GM21723 (cell line): ENCODE data around the gene SAMD11.

Experiments used
- ATAC-seq: cut with Tn5 transposase; IDR thresholded peaks from one replicate; pipeline ENCODE4 v1.9.1; 2021; ENCODE audit warnings: mild to moderate bottlenecking, moderate library complexity; ENCODE audit not compliant: unreplicated experiment

SAMD11 gene

GRCh38 chr1:961132-961669 is 37.5 kb downstream of the SAMD11 start:
- ATAC-seq = no peak

- ATAC-seq = no peak
Measured at GRCh38 chr1:962381-963300, 38.9 kb downstream of the SAMD11 start.

DNA sequence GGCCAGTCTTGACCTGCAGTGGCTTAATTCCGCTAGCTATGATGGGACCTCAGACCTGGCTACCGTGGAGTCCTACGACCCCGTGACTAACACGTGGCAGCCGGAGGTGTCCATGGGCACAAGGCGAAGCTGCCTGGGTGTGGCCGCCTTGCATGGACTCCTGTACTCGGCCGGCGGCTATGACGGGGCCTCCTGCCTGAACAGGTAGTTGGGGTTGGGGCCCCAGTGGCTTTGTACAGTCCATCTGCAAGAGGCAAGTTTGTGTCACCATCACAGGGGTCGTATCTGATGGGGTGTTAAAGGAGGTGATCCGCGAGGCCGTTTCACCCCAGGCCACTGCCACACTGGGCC is 39.6 kb downstream of the SAMD11 start:
- ATAC-seq = no peak

- no peak for ATAC-seq
Measured at GRCh38 chr1:963746-964525, 40.2 kb downstream of the SAMD11 start.

- ATAC-seq = no peak
Measured at GRCh38 chr1:964691-965525, 41.2 kb downstream of the SAMD11 start.

GRCh38 chr1:965526-966134 is 41.9 kb downstream of the SAMD11 start:
- no peak for ATAC-seq

GRCh38 chr1:966135-966703 is 42.5 kb downstream of the SAMD11 start, which contains the start of gene PLEKHN1:
Gene PLEKHN1, plus strand, starts transcription at chr1:966482. Its CDS starts 50 bp downstream, at chr1:966532.
- peak; percentile 42 for ATAC-seq

- ATAC-seq = peak; percentile 69
Measured at GRCh38 chr1:966704-967300, 43.1 kb downstream of the SAMD11 start.

GRCh38 chr1:967466-968343 is 44.0 kb downstream of the SAMD11 start:
- no peak for ATAC-seq

- no peak for ATAC-seq
Measured at GRCh38 chr1:969260-969855, 45.6 kb downstream of the SAMD11 start.

DNA sequence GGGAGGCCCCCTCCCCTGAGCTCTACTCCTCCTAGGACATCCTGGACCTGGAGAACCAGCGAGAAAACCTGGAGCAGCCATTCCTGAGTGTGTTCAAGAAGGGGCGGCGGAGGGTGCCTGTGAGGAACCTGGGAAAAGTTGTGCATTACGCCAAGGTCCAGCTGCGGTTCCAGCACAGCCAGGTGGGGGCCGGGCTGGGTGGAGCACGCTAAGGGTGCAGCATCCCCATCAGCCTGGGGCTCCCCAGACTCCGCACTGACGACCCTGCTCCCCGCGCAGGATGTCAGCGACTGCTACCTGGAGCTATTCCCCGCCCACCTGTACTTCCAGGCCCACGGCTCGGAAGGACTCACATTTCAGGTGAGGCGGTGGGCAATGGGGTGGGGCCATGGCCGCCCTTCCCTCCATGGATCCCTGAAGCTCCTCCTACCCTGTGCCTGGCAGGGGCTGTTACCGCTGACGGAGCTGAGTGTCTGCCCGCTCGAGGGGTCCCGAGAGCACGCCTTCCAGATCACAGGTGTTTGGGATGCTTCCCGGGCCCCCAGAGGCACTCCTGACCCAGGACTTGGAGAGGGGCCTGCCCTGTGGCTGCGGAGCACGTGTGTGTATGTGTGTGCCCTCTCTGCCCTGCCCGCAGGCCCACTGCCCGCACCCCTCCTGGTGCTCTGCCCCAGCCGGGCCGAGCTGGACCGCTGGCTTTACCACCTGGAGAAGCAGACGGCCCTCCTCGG is 46.7 kb downstream of the SAMD11 start:
- ATAC-seq = no peak

DNA sequence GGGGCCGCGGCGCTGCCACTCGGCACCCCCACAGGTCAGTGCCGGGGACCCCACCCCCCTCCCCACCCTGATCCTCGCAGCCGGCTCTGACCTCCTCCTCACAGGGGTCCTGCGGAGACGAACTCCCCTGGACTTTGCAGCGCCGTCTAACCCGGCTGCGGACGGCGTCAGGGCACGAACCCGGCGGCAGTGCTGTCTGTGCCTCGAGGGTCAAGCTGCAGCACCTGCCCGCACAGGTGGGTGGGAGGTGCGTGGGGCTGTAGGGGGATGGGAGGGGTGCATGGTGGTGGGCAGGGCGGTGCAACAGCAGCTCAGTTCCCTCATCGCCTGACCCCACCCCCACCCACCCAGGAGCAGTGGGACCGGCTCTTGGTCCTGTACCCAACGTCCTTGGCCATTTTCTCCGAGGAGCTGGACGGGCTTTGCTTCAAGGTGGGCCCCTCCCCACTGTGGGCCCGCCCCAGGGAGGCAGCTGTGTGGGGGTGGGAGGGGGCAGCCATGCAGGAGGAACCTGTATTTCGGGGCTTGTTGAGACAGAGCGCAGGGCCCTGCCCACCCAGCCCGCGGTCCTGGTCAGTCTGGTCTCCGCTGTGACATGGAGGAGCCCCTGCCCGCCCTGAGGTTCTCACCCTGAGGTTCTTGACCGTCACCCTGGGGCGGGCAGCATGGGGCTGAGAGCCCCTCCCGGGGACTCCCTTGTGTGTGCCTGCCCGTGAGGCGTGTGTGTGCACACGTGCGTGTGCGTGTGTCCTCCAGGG is 47.4 kb downstream of the SAMD11 start:
- ATAC-seq = no peak

DNA sequence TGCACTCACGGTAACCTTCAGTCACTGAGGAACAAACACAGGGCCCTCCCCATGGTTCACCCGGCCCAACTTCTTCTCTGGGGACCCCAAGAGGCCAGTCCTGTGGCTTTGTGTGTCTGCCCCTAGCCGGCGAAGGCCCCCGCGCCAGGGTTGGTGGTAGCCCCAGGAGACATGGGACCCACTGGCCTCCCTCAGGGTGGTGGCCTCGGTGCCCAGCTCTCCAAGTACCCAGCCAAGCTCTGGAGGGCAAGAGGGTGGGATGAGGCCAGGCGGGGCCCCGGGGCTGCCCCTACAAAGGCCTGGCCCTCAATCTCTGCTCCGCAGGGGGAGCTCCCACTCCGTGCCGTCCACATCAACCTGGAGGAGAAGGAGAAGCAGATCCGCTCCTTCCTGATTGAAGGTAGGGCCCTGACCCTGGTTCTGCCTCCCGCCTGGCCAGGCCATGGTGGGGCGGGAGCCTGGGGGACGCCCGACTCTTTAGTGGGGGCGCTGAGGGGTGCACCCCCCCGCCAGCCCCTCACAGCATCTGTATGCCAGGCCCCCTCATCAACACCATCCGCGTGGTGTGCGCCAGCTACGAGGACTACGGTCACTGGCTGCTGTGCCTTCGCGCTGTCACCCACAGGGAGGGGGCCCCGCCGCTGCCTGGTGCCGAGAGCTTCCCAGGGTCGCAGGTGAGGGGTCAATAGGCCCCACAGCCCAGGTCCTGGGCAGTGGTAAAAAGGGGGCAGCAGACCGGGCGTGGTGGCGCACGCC is 48.2 kb downstream of the SAMD11 start:
- no peak for ATAC-seq

DNA sequence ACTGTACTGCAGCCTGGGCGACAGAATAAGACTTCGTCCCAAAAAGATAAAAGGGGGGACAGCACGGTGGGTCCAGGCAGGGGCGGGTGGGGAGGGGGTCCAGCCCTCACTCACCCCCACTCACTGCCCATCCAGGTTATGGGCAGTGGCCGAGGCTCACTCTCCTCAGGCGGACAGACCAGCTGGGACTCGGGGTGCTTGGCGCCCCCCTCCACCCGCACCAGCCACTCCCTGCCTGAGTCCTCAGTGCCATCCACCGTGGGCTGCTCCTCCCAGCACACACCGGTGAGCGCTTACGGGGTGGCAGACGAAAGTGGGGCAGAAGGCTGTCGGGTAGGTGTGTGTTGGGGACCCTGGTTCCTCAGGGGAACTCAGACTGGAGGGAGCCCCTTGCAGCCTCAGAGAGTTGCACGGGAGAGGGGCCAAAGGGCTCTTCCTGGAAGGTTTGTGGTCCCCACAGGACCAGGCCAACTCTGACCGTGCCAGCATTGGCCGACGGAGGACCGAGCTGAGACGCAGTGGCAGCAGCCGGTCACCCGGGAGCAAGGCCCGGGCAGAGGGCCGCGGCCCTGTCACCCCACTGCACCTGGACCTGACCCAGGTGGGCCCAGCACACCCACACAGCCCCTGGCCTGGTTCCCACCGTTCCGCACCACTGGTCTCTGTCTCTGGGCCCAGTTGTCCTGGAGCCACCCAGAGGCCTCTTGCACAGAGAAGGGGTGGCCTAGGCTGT is 49.2 kb downstream of the SAMD11 start:
- no peak for ATAC-seq

GRCh38 chr1:973459-974292 is 50.0 kb downstream of the SAMD11 start:
- no peak for ATAC-seq
